VCaP (cell line): Measurements from ENCODE around the gene YIPF2.
"Not testable (repeated sequence)": the region's sequence is repeated elsewhere in the genome, so short reads cannot be mapped to it uniquely, and the experiment has no call there.

Experiments used
- H3K27ac ChIP-seq: fragments of 450-650 bp; 2 replicates; pipeline ENCODE4 v1.5.1; 2017
- CTCF ChIP-seq: fragments of 450-650 bp; conservative IDR thresholded peaks from 2 replicates; pipeline ENCODE4 v1.5.1; 2017; ENCODE audit warnings: mild to moderate bottlenecking, moderate library complexity

Gene YIPF2

GRCh38 chr19:10952809-10953208 lies 24.4 kb upstream of the YIPF2 start:
- H3K27ac ChIP-seq, result peak overlapping the region; percentile 80
- TF ChIP-seq CTCF, result no peak

GRCh38 chr19:10946958-10947657 lies 18.7 kb upstream of the YIPF2 start:
- no peak for TF ChIP-seq CTCF
- no peak overlapping the region for H3K27ac ChIP-seq

GRCh38 chr19:10945264-10945663 lies 16.8 kb upstream of the YIPF2 start:
- H3K27ac ChIP-seq, result no peak overlapping the region

GRCh38 chr19:10943412-10943811 lies 15.0 kb upstream of the YIPF2 start:
- H3K27ac ChIP-seq, result not testable (repeated sequence)

More at GRCh38 chr19:10945264-10945663, 16.8 kb upstream of the YIPF2 start:
- TF ChIP-seq CTCF, result no peak

- H3K27ac ChIP-seq, result peak overlapping the region; percentile 97; the same call in 1 of the 2 replicates
Observed at GRCh38 chr19:10941649-10942048, 13.2 kb upstream of the YIPF2 start.

GRCh38 chr19:10936661-10937084 lies 8.2 kb upstream of the YIPF2 start:
- TF ChIP-seq CTCF, result peak; percentile 75
- peak overlapping the region; percentile 97 for H3K27ac ChIP-seq

- H3K27ac ChIP-seq, result no peak overlapping the region
- no peak for TF ChIP-seq CTCF
Observed at GRCh38 chr19:10935371-10936059, 7.1 kb upstream of the YIPF2 start.

GRCh38 chr19:10929402-10929794 lies 959 bp upstream of the YIPF2 start:
- peak overlapping the region; percentile 77 for H3K27ac ChIP-seq
- no peak for TF ChIP-seq CTCF
